ENCODE data around the gene VOPP1.

Gene VOPP1

DNA sequence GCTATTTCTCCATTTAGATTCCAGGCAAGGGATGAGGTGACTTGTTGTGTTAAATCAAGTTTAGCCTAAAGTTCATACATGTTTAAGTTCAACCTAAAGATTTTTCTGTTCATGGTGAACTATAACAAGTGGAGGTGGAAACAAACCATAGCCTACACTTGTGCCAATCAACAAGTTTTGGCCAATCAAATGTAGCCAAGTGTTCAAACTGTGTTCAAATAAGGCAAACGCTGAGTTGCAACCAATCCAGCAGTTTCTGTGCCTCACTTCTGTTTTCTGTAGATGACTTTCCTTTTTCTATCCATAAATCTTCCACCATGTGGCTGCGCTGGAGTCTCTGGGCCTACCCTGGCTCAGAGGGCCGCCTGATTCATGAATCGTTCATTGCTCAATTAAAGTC lies 4.5 kb upstream of the VOPP1 start:
- no peak for DNase-seq

- DNase-seq, result no peak
Observed at GRCh38 chr7:55575733-55576132, 3.4 kb upstream of the VOPP1 start.

GRCh38 chr7:55575098-55575497 lies 2.8 kb upstream of the VOPP1 start:
- no peak for DNase-seq

- DNase-seq, result no peak
Observed at GRCh38 chr7:55574051-55574717, 1.9 kb upstream of the VOPP1 start.

- DNase-seq, result no peak
Observed at GRCh38 chr7:55573234-55573900, 1.1 kb upstream of the VOPP1 start.

DNA sequence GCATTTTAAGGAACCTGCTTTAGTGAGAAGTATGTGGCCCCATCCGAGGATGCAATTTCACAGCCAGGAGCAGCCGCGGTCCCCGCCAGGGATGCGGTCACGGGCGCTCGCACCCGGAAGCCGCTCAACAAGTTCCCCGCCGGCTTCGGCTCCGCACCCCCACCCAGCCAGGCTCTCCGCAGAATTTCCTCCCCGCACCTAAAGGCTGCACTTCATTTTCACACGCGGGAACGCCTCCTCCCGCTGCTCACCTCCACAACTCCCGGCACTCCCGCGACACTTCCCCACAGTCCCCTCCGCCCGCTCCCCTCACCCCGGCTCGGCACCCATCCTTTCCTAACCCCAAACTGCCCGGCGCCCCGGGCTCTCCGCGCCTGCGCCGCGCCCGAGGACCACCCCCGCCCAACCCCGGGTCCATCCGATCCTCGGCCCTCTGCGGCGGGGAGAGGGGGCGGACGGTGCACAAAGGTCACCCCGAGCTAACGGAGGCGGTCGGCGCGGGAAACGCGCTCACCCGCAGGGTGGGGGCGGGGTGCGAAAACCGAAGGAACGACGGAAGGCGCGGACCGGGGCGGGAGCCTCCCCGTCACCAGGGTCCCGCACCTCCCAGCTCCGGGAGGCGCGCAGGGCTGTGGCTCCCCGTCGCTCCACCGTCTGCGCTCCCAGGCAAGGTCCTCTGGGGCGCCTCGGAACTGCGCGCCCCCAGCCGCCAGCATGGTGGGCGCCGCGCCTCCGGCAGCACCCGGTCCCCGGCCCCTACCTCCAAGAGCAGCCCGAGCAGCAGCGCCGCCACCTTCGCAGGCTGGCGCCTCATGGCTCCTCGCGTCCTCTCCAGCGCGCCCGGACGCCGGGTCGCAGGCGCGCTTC lies 558 bp downstream of the VOPP1 start:
- DNase-seq, result peak; percentile 37 to 56

DNA sequence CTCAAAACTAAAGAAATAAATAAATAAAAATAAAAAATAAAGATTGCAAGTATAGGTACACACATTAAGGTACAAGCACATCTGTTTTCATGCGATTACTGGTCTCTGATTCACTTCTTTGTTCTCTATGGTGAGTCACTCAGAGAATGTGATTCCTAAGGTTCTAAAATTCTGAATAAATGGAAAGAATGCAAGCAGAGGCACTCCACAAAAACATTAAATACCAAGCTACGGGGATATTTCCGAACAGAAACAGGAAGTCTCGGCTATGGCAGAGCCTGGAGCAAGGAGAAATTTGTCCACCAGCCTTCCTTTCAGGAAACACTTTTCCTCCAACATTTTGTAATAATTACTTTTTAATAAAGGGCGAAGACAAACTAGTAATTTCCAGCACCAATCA lies 1.4 kb downstream of the VOPP1 start:
- DNase-seq, result no peak

GRCh38 chr7:55570218-55570873 lies 2.0 kb downstream of the VOPP1 start:
- DNase-seq, result no peak

DNA sequence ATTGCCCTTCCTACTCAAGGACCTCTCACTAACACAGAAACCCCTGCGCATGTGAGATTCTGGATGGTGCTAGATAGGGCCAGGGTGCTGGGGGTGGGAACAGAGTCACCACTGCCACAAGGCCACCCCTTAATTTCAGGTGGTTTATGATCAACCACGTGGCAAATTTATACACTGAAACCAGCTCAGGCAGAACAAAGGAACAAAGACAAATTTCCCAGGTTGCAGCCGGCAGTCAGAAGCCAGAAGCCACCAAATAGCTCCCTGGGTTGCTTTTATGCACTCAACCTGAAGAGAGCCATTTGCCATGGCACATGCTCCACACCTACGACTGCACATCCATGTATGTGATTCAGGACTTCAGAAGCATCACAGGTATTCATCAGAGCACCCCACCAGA lies 2.5 kb downstream of the VOPP1 start:
- peak in 1 of 2 donors; percentile 38 for DNase-seq

DNA sequence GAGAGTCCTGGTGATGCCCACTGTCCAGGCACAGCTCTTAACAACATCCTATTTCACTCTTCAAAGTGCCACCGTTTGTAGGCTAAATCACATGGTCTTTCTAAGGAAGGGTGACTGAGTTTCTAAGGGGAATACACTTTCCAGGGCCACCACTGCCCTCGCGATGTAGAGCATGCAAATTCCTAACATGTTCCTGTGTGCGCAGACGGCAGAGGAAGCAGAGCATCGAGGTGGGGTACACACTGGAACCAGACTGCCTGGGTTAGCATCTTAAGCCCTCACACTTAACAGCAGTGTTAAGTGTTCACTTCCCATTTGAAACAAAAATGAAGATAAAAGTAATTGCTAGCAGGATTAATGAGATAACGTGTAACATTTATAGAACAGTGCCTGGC lies 3.0 kb downstream of the VOPP1 start:
- DNase-seq, result no peak

DNA sequence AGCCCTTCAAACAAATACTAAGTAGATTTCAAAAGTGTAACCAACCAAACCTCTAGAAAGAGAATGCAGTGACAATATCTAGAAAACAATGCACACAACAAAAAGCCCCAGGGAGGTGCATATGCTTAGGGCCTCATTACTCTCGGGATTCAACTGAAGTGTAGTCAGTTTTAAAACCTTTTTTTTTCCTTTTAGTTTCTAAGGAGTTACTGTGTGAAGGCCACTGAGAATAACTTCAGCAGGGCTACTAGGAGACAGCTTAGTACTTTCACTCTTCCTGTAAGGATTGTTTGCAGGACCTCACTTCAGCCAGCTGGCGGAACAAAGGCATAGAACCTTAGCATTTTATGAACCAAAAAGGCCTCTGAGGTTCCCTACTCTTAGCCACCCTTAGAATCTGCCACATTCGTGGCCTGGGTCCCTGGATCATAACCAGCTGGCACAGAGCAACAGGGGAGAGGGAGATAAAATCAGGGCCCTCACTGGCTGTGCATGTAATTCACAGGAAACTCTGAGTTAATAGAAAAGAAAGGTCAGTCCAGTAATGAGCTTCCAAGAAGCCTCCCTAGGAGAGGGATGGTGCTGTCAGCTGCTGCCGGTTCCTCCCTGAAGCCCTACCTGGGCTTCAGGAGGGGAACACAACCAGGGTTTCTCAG lies 3.6 kb downstream of the VOPP1 start:
- DNase-seq, result no peak

- DNase-seq, result no peak
Observed at GRCh38 chr7:55567571-55567970, 4.7 kb downstream of the VOPP1 start.

DNA sequence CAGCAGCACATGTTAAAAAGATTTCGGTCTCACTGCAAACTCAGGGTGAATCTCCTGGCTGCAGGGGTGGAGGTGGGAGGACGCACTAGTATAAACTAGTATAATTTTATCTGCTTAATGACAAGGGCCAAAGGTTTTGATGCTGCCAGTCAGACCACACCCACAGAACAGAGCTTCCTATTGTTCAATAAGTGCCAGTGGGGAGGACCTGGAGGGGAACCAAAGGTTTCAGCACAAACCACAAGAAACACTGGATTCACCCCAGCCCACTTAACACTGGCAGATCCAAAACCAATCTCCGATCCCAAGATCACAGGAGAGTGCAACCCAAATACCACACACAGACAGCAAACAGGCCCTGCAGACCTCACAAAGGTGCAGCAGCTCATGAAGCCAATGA lies 6.6 kb downstream of the VOPP1 start:
- DNase-seq, result no peak

GRCh38 chr7:55563596-55564325 lies 8.5 kb downstream of the VOPP1 start:
- no peak for DNase-seq

DNA sequence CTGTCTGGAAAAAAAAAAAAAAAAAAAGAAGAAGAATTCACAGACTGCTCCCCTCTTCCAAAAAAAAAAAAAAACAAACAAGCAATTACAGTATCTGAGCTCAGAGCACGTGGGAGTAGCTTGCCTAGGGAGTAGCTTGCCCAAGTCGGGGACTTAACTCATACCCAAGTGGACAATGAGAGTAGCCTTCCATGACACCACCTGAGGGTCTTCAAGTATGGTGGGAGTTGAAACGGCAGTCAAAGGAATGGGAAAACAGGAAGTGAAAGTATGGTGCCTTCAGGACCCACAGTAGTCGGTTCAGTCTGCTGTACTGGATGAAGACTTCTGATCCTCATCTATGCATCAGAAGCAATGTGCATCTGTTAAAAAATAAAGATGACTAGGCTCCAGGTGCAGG lies 10.6 kb downstream of the VOPP1 start:
- DNase-seq, result no peak

DNA sequence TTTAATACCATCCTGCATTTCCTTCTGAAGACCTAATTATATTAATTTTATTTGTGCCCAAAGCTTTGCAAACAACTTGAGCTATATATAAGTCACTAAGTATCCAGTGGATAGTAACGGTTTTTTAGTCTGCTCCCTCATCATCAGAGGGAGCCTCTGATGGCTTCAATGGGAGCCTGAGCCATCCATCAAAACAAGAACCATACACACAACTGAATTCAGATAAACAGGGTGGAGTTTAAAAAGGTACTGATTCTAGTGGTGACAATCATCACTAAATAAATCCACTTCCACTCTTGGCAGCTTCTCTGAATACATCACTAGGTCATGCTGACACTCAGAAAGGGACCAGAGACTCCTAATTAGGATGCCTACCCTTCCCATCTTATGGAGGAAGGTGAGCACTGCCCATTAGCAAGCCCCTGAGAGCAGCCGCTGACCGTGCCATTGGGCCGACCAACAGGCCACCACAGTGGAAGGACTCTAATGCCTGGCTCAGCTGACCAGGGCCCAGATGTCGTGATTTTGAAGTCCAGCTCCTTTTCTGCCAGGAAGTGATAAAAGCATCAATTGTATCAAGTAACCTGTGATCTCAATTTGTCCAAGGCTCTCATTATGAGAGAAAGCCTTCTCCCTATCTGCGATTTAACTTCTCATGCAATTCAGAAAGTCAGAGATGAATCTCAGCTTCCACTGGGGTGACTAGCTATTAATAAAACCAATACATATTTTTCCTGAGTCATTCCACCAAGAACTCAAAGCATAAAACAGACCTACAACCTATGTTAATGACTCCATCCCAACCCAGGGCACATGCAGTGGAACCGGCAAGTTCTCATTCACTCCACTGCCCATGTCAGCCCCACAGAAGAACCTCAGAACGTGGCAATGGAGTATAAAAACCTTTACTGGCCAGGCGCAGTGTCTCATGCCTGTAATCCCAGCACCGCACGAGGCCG lies 13.1 kb downstream of the VOPP1 start:
- no peak for DNase-seq

GRCh38 chr7:55557666-55558188 lies 14.6 kb downstream of the VOPP1 start:
- no peak for DNase-seq

DNA sequence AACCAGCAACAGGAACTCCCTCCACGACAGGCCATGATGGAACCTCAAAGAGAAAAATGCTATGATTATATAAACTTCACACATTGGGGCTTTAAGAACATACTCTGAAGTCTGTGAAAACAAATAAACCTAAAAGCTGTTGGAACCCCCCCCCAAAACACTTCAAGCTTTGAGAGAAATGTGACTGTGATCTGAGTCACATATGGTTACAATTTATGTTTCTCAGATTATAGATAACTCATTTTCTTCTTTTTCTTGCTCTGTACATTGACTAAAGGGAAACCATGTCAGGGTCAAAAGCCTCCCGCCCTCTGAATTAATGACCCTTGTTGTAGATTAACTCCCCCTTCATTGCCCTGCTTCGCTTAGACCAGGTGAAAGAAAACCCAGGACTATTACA lies 15.8 kb downstream of the VOPP1 start:
- DNase-seq, result no peak

- no peak for DNase-seq
Observed at GRCh38 chr7:55556031-55556430, 16.3 kb downstream of the VOPP1 start.

DNA sequence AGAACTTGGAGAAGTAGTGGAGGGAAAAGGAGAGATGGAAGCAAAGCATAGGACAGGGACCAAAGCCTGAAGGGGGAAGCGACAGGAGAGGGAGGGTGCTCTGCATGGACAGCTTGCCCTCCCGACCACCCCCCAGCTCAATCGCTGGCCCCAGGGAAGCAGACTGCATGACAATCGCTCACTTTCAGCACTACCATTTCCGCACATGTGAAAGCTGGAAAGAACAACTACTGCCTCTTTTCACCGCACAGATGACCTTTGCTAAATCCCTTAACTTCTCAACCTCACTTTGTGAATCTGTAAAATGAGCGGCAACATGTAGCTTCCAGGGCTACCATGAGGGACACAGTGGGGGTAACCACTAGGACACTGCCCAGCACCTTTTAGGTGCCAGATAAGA lies 17.1 kb downstream of the VOPP1 start:
- DNase-seq, result no peak

GRCh38 chr7:55554038-55554437 lies 18.3 kb downstream of the VOPP1 start:
- no peak for DNase-seq
